RWPE2 (cell line): Measurements from ENCODE around the gene FLG2.

Source experiments
- ATAC-seq: fragments of 200-7000 bp; cut with Tn5 transposase; 3 replicates; pipeline ENCODE4 v1.9.1; 2021; ENCODE audit warnings: low read depth
- DNase-seq: peaks from one replicate; pipeline ENCODE4 v3.0.0-alpha.2; 2020; ENCODE audit warnings: low spot score
- H3K27ac ChIP-seq: fragments of 450-650 bp; 2 replicates; pipeline ENCODE4 v1.5.1; 2017; ENCODE audit warnings: mild to moderate bottlenecking; ENCODE audit not compliant: poor library complexity, severe bottlenecking
- H3K27me3 ChIP-seq: fragments of 250-450 bp; sonication (Bioruptor Pico); 2 replicates; pipeline ENCODE4 v1.5.1; 2021; ENCODE audit warnings: mild to moderate bottlenecking, moderate library complexity; ENCODE audit not compliant: insufficient read depth, poor library complexity, severe bottlenecking
- H3K36me3 ChIP-seq: fragments of 250-450 bp; sonication (Bioruptor Pico); 2 replicates; pipeline ENCODE4 v1.5.1; 2020; ENCODE audit warnings: low read depth, mild to moderate bottlenecking, moderate library complexity
- H3K4me1 ChIP-seq: fragments of 250-450 bp; sonication (Bioruptor Pico); 2 replicates; pipeline ENCODE4 v1.5.1; 2021; ENCODE audit warnings: mild to moderate bottlenecking, moderate library complexity; ENCODE audit not compliant: insufficient read depth, poor library complexity, severe bottlenecking
- H3K4me3 ChIP-seq: fragments of 250-450 bp; sonication (Bioruptor Pico); 2 replicates; pipeline ENCODE4 v1.5.1; 2021; ENCODE audit warnings: mild to moderate bottlenecking, moderate library complexity; ENCODE audit not compliant: severe bottlenecking
- H3K9me3 ChIP-seq: fragments of 250-450 bp; sonication (Bioruptor Pico); 2 replicates; pipeline ENCODE4 v1.5.1; 2021; ENCODE audit warnings: mild to moderate bottlenecking, moderate library complexity; ENCODE audit not compliant: severe bottlenecking
- TF ChIP-seq, protein P1 (sequence below): fragments of 450-650 bp; IDR thresholded peaks from one replicate; pipeline ENCODE4 v1.5.1; 2017; ENCODE audit warnings: mild to moderate bottlenecking, moderate library complexity; ENCODE audit not compliant: poor library complexity, severe bottlenecking

FLG2 gene

DNA sequence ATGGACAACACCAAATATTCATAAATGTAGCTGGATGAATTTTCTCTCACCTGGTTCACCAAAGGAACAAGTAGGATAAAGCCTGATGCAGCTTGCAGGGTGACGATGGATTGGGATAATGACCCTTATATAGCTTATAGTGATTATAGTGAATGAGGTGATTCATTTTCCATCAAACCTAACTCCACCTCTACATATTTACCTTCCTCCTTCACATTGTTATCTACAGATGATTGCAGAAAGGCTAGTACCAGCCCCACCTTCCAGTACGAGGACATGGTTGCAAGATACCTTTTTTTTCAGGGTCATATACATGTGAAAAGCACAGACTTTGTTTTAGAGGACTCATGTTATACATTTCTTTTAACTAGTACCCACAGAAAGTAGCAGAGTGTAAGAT lies at the start of gene FLG2:
Gene FLG2 (minus strand): TSS at position 101 of the 400 bp plus-strand sequence. CDS start 1,122 bp downstream, outside the sequence.
- Histone ChIP-seq H3K9me3 (no peaks in the 10 kb centered on the region), H3K4me1 (no peaks in the 10 kb centered on the region), H3K27me3 (peaks cover 2% of the 10 kb centered on the region), H3K4me3 (no peak within 1 kb of the TSS), H3K36me3 (no peaks in the 10 kb centered on the region), H3K27ac (no peak within 1 kb of the TSS)
- DNase-seq: no peak
- TF ChIP-seq, protein P1, sequence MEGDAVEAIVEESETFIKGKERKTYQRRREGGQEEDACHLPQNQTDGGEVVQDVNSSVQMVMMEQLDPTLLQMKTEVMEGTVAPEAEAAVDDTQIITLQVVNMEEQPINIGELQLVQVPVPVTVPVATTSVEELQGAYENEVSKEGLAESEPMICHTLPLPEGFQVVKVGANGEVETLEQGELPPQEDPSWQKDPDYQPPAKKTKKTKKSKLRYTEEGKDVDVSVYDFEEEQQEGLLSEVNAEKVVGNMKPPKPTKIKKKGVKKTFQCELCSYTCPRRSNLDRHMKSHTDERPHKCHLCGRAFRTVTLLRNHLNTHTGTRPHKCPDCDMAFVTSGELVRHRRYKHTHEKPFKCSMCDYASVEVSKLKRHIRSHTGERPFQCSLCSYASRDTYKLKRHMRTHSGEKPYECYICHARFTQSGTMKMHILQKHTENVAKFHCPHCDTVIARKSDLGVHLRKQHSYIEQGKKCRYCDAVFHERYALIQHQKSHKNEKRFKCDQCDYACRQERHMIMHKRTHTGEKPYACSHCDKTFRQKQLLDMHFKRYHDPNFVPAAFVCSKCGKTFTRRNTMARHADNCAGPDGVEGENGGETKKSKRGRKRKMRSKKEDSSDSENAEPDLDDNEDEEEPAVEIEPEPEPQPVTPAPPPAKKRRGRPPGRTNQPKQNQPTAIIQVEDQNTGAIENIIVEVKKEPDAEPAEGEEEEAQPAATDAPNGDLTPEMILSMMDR: no peak
- no peak for ATAC-seq

DNA sequence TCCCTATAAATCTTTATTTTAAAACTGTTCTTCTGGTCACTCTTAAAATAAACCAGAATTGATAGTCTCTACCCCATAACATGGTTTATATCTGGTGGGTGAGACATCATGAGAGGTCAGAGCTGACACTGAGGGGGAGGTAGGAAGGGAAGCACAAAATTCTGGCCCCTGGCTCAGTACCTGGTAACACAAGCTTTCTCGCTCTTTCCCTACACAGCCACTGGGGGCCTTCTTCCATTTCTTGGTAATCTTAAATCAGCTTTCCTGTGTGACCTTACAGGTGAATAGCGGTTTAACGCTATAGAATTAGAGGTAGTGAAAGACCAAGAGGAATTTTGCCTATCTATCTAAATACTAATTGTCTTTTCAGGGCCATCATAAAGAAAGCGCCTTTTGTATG lies 48.9 kb upstream of the FLG2 start:
- Histone ChIP-seq H3K4me3 (no peak overlapping the region), H3K36me3 (no peaks in the 10 kb centered on the region), H3K9me3 (no peaks in the 10 kb centered on the region), H3K4me1 (peaks cover 3% of the 10 kb centered on the region), H3K27ac (no peak overlapping the region), H3K27me3 (no peaks in the 10 kb centered on the region)
- TF ChIP-seq, protein P1: no peak
- DNase-seq (no peak), ATAC-seq (no peak)

DNA sequence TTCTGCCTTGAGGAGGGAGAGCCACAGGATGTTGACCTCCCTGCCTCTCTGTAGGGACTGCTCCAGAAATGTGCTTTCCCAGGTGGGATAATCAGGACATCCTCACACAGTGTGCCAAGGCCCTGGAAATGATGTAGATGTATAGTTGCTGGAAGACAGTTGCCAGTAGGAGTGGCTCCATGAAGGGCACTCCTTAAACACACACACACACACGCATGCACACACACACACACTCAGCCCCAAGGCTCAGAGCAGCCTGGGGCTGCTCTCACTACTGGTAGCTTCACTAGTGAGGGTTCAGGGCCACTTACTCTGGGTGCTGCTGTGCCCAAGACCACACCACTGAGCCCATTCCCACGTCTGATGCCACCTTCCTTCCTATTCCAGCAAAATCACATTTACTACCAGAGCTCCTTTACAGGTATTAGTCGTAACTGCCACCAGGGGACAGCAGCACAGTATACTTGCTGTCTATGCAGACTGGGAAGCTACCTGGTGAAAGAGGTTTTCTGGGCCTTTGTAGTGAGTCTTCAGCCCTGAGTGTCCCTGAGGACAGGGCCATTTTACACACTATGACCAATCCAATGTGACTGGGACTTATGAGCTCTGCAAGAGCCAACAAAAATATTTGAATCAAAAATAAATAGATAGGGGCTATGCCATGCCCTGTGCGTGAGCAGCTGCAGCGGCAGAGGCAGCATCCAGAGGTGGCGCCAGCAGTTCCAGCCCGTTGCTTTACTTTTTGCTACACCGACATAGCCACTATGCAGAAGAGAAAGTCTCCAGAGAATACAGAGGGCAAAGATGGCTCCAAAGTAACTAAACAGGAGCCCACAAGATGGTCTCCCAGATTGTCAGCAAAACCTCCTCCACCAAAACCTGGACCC lies 39.2 kb upstream of the FLG2 start:
- Histone ChIP-seq H3K4me1 (no peaks in the 10 kb centered on the region), H3K27ac (no peak overlapping the region), H3K4me3 (no peak overlapping the region), H3K9me3 (no peaks in the 10 kb centered on the region), H3K36me3 (no peaks in the 10 kb centered on the region), H3K27me3 (peaks cover 18% of the 10 kb centered on the region)
- DNase-seq (no peak), ATAC-seq (peak; percentile 82)
- TF ChIP-seq, protein P1: peak; percentile 75

DNA sequence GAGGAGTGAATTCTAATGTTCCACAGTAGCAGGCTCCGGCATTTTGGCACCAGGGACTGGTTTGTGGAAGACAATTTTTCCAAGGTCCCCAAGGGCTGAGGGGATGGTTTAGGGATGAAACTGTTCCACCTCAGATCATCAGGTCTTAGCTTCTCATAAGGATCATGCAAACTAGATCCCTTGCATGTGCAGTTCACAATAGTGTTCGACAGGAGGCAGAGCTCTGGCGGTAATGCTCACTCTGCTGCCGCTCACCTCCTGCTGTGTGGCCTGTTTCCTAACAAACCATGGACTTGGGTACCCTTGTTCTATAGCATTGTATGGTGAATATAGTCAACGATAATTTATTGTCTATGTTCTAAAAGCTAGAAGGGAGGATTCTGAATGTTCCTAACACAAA lies 37.7 kb upstream of the FLG2 start:
- Histone ChIP-seq H3K4me3 (no peak overlapping the region), H3K27me3 (peaks cover 32% of the 10 kb centered on the region), H3K36me3 (no peaks in the 10 kb centered on the region), H3K27ac (no peak overlapping the region), H3K4me1 (no peaks in the 10 kb centered on the region), H3K9me3 (no peaks in the 10 kb centered on the region)
- ATAC-seq: no peak
- DNase-seq: no peak
- TF ChIP-seq, protein P1: no peak

DNA sequence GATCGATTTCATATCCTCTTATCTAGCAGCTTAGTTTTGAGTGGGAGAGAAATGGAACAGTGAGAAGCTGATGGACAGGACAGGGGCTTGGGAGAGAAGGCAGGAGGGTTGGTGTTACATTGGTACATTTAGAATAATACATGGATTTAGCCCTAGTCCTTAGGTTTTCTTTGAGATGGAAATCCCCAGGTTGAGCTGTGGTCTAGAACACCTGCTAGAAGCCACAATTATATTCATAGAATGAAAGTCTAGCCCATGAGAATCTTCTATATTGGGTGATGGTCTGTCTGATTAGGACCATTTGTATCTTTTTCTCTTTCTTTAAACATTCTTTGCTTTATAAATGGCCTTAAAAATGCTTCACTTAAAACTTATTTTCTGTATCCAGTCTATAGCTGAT lies 34.3 kb upstream of the FLG2 start:
- no peak overlapping the region for H3K4me3 ChIP-seq
- DNase-seq (no peak), ATAC-seq (no peak)
- H3K27me3 ChIP-seq: peaks cover 50% of the 10 kb centered on the region
- H3K27ac ChIP-seq: no peak overlapping the region
- H3K36me3 ChIP-seq: no peaks in the 10 kb centered on the region
- H3K4me1 ChIP-seq: no peaks in the 10 kb centered on the region
- TF ChIP-seq, protein P1: no peak
- no peaks in the 10 kb centered on the region for H3K9me3 ChIP-seq
